OCI-LY1 (cell line): ENCODE measurements around the gene ZNF37A.
"Not testable (repeated sequence)": the region's sequence is repeated elsewhere in the genome, so short reads cannot be mapped to it uniquely, and the experiment has no call there.

Source experiments
- H2AFZ ChIP-seq: fragments of 200-600 bp; sonication (generic), shearing (Covaris generic); 2 replicates; pipeline ENCODE4 v1.6.0; 2014; ENCODE audit warnings: antibody characterized with exemption, mild to moderate bottlenecking, low read length
- H3F3A ChIP-seq: fragments of 200-600 bp; sonication (generic), shearing (Covaris generic); 2 replicates; pipeline ENCODE4 v1.6.0; 2014; ENCODE audit warnings: mild to moderate bottlenecking, antibody characterized with exemption, low read length, moderate library complexity; ENCODE audit not compliant: insufficient read depth
- H3K27ac ChIP-seq: fragments of 200-600 bp; sonication (generic); 2 replicates; pipeline ENCODE4 v1.5.1; 2014; ENCODE audit warnings: low read length, mixed run types, mild to moderate bottlenecking, low read depth; ENCODE audit not compliant: poor library complexity, severe bottlenecking
- H3K27me3 ChIP-seq: fragments of 200-600 bp; sonication (generic); 2 replicates; pipeline ENCODE4 v1.6.0; 2014; ENCODE audit warnings: antibody characterized with exemption, mild to moderate bottlenecking, low read length, moderate library complexity; ENCODE audit not compliant: insufficient read depth
- H3K36me3 ChIP-seq: fragments of 200-600 bp; sonication (generic); 2 replicates; pipeline ENCODE4 v1.6.1; 2014; ENCODE audit warnings: mild to moderate bottlenecking, antibody characterized with exemption, low read length, moderate library complexity, mixed read lengths; ENCODE audit not compliant: insufficient read depth
- H3K4me1 ChIP-seq: fragments of 200-600 bp; sonication (generic); 2 replicates; pipeline ENCODE4 v1.5.1; 2014; ENCODE audit warnings: mild to moderate bottlenecking, low read length, moderate library complexity; ENCODE audit not compliant: insufficient read depth, severe bottlenecking
- H3K4me2 ChIP-seq: fragments of 200-600 bp; sonication (generic), shearing (Covaris generic); 2 replicates; pipeline ENCODE4 v1.6.1; 2014; ENCODE audit warnings: low read length
- H3K4me3 ChIP-seq: fragments of 200-600 bp; sonication (generic); 2 replicates; pipeline ENCODE4 v1.5.1; 2014; ENCODE audit warnings: low read length, low read depth, mild to moderate bottlenecking, mixed read lengths; ENCODE audit not compliant: poor library complexity, severe bottlenecking
- H3K79me2 ChIP-seq: fragments of 200-600 bp; shearing (Covaris generic); 2 replicates; pipeline ENCODE4 v1.6.1; 2016; ENCODE audit warnings: mixed run types, low read length, mixed read lengths; ENCODE audit not compliant: insufficient read depth
- H3K9ac ChIP-seq: fragments of 200-600 bp; sonication (generic), shearing (Covaris generic); 2 replicates; pipeline ENCODE4 v1.6.1; 2014; ENCODE audit warnings: mild to moderate bottlenecking, low read length, mixed read lengths
- H3K9me2 ChIP-seq: fragments of 200-600 bp; sonication (generic), shearing (Covaris generic); 2 replicates; pipeline ENCODE4 v1.6.1; 2014; ENCODE audit warnings: low read depth, mild to moderate bottlenecking, low read length, mixed read lengths
- H3K9me3 ChIP-seq: fragments of 200-600 bp; shearing (Covaris generic); 2 replicates; pipeline ENCODE4 v1.6.1; 2014; ENCODE audit warnings: low read length, mixed read lengths
- H4K20me1 ChIP-seq: fragments of 200-600 bp; sonication (generic), shearing (Covaris generic); 2 replicates; pipeline ENCODE4 v1.6.0; 2016; ENCODE audit warnings: mild to moderate bottlenecking, low read length; ENCODE audit not compliant: insufficient read depth
- CTCF ChIP-seq: fragments of 200-600 bp; sonication (generic), shearing (Covaris generic); IDR thresholded peaks from 2 replicates; pipeline ENCODE4 v1.5.1; 2017; ENCODE audit warnings: mild to moderate bottlenecking, antibody characterized with exemption, low read length, moderate library complexity, mixed read lengths
- EZH2 ChIP-seq: fragments of 200-600 bp; sonication (generic), shearing (Covaris generic); IDR thresholded peaks from 2 replicates; pipeline ENCODE4 v1.8.0; 2017; ENCODE audit warnings: borderline replicate concordance, mixed run types, mild to moderate bottlenecking, antibody characterized with exemption, low read length, moderate library complexity, mixed read lengths

Gene ZNF37A

GRCh38 chr10:38070501-38070900, 23.6 kb upstream of the ZNF37A start:
- no peak overlapping the region for H3K4me2 ChIP-seq
- TF ChIP-seq CTCF: no peak
- no peak for TF ChIP-seq EZH2
- H3K27me3 ChIP-seq: no peaks in the 10 kb centered on the region
- no peaks in the 10 kb centered on the region for H3K79me2 ChIP-seq
- H3K9ac ChIP-seq: no peak overlapping the region
- H3K4me3 ChIP-seq: no peak overlapping the region
- H3K36me3 ChIP-seq: no peaks in the 10 kb centered on the region
- H3K9me2 ChIP-seq: no peaks in the 10 kb centered on the region
- no peaks in the 10 kb centered on the region for H4K20me1 ChIP-seq
- H2AFZ ChIP-seq: no peak overlapping the region
- H3K27ac ChIP-seq: no peak overlapping the region
- H3F3A ChIP-seq: no peaks in the 10 kb centered on the region
- no peaks in the 10 kb centered on the region for H3K4me1 ChIP-seq
- no peaks in the 10 kb centered on the region for H3K9me3 ChIP-seq

- Histone ChIP-seq H3K4me2 (no peak overlapping the region), H3K4me3 (no peak overlapping the region), H3K9me2 (no peaks in the 10 kb centered on the region), H3K9ac (no peak overlapping the region), H3K27me3 (no peaks in the 10 kb centered on the region), H3K79me2 (no peaks in the 10 kb centered on the region), H3K9me3 (peaks cover 8% of the 10 kb centered on the region), H3F3A (no peaks in the 10 kb centered on the region), H3K27ac (no peak overlapping the region), H3K4me1 (no peaks in the 10 kb centered on the region), H2AFZ (no peak overlapping the region), H3K36me3 (no peaks in the 10 kb centered on the region), H4K20me1 (no peaks in the 10 kb centered on the region)
- TF ChIP-seq EZH2 (no peak), CTCF (no peak)
These were observed 21.6 kb upstream of the ZNF37A start for GRCh38 chr10:38072552-38072951.

GRCh38 chr10:38076687-38077086, 17.4 kb upstream of the ZNF37A start:
- Histone ChIP-seq H3K36me3 (no peaks in the 10 kb centered on the region), H4K20me1 (no peaks in the 10 kb centered on the region), H3K4me3 (no peak overlapping the region), H3K27ac (no peak overlapping the region), H3K79me2 (no peaks in the 10 kb centered on the region), H3K27me3 (no peaks in the 10 kb centered on the region), H3K9me2 (no peaks in the 10 kb centered on the region), H3F3A (no peaks in the 10 kb centered on the region), H2AFZ (no peak overlapping the region), H3K9ac (no peak overlapping the region), H3K4me2 (no peak overlapping the region), H3K9me3 (peaks cover 8% of the 10 kb centered on the region), H3K4me1 (no peaks in the 10 kb centered on the region)
- TF ChIP-seq CTCF: no peak
- TF ChIP-seq EZH2: no peak

DNA sequence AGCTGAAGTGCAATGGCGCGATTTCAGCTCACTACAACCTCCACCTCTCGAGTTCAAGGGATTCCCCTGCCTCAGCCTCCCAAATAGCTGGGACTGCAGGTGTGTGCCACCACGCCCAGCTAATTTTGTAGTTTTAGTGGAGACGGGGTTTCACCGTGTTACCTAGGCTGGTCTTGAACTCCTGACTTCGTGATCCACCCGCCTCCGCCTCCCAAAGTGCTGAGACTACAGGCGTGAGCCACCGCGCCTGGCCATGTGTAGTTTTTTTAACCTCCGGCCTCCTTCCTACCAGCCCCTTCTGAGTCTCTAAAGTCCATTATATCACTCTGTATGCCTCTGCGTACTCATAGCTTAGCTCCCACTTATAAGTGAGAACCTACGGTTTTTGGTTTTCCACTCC, 819 bp upstream of the ZNF37A start:
- H3K79me2 ChIP-seq, H3K9me2 ChIP-seq, H4K20me1 ChIP-seq, H2AFZ ChIP-seq, H3K27ac ChIP-seq, H3K4me2 ChIP-seq, H3K27me3 ChIP-seq, H3F3A ChIP-seq, H3K9me3 ChIP-seq, H3K9ac ChIP-seq: not testable (repeated sequence)
- Histone ChIP-seq H3K4me1 (peaks cover 17% of the 10 kb centered on the region), H3K36me3 (peaks cover 34% of the 10 kb centered on the region), H3K4me3 (peak overlapping the region; percentile 93)
